Measurements from ENCODE around the gene FLII. TPM values are rescaled to one million over a fixed set of nuclear protein-coding genes. Genes with fewer than 3 reads are reported as not detected.
A peak's percentile ranks its signal among the peaks of the same experiment; 100 is the strongest.

The FLII gene
- total and polyA plus RNA-seq, 2 of the 8 experiments (the other 6 are each of a cell fraction or from before 2014, with no cell fraction given): 300 to 549 TPM

DNA sequence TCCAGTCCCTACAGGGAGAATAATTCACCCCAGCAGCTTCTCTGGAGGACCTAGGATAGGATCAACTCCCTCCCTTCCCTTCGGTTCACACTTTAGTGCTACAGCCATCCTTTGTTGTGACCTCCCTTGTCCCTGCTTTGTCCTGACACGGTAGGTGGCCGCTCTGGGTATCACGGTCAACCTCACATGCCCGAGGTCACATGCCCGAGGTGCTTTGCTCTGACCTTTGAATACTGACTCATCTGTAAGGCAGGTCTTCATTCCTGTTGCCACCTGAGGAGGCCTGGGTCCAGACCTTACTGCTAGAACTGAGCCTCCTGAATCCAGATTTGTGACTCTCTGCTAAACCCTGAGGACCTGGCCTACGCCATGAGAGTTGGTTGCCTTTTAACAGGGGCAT is 55.2 kb downstream of the FLII start:
- Histone ChIP-seq H3K4me1 (replicated peaks in 1 of 4; ENCODE audit: control insufficient read depth in 3 of 4, insufficient read depth in 4 of 4, low read length in 3 of 4) (peaks cover 0 to 8% (median 5%) of the 10 kb centered on the region in 4 experiments; a peak in 5 of 7 replicates), H3K79me2 (ENCODE audit: control insufficient read depth in 1 of 2, insufficient read depth in 2 of 2, low read length in 2 of 2) (peaks cover 0 to 54% of the 10 kb centered on the region in 2 experiments; a peak in 2 of 4 replicates)
- peak; percentile 88 for FAIRE-seq
- TF ChIP-seq, protein P1, sequence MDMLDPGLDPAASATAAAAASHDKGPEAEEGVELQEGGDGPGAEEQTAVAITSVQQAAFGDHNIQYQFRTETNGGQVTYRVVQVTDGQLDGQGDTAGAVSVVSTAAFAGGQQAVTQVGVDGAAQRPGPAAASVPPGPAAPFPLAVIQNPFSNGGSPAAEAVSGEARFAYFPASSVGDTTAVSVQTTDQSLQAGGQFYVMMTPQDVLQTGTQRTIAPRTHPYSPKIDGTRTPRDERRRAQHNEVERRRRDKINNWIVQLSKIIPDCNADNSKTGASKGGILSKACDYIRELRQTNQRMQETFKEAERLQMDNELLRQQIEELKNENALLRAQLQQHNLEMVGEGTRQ (IDR thresholded peaks at IDR 0.05; ENCODE audit: low read length): peak; percentile 71; the same call in 1 of the 2 replicates
- TF ChIP-seq, protein P2, sequence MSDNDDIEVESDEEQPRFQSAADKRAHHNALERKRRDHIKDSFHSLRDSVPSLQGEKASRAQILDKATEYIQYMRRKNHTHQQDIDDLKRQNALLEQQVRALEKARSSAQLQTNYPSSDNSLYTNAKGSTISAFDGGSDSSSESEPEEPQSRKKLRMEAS (IDR thresholded peaks at IDR 0.05): peak; percentile 54

More for the DNA sequence above, 55.2 kb downstream of the FLII start:
- ChIA-PET POLR2A (ENCODE audit: partially characterized antibody) (interaction anchor here (0.9 to 3.3 kb wide), 6 partner anchors 13 to 89 kb away, joined by 3 to 13 read pairs (median 4); partner anchors contain the start of genes ALKBH5 and MIEF2), CTCF (ENCODE audit: partially characterized antibody) (interaction anchor here (0.7 to 9.0 kb wide), 7 partner anchors 12 to 88 kb away, joined by 3 to 99 read pairs (median 4); no protein-coding TSS in a partner anchor)
- no peak overlapping the region for H3K56ac ChIP-seq (replicated peaks; ENCODE audit: insufficient read length, low read depth, low read length)
- 75% methylated on average over 7 of the region's 7 CpGs; no CpG with 5 or more reads in 1 of the 2 experiments for WGBS, 2 experiments (ENCODE audit: extremely low coverage in 1 of 2, insufficient coverage in 1 of 2, insufficient read length in 1 of 2, insufficient replicate concordance in 2 of 2, low coverage in 1 of 2, low lambda C conversion rate in 2 of 2, missing lambda C conversion rate in 1 of 2)
- no peak overlapping the region for H2BK20ac ChIP-seq (ENCODE audit: low read length)
- H4K5ac ChIP-seq (ENCODE audit: insufficient read length, low read depth, low read length): no peak overlapping the region
- no peak overlapping the region for H3K18ac ChIP-seq (ENCODE audit: extremely low read depth, low read length)
- H2BK5ac ChIP-seq (ENCODE audit: low read depth, low read length): no peak overlapping the region
- H2BK15ac ChIP-seq (ENCODE audit: low read length): no peak overlapping the region
- no peaks in the 10 kb centered on the region for H3K27me3 ChIP-seq (replicated peaks in 1 of 4; ENCODE audit: control insufficient read depth in 3 of 4, extremely low read depth in 1 of 4, insufficient read depth in 3 of 4, low read length in 3 of 4)
- no peak overlapping the region for H2AFZ ChIP-seq (ENCODE audit: low read length)
- H3K23ac ChIP-seq (ENCODE audit: insufficient read length): no peak overlapping the region
- peaks cover 25% of the 10 kb centered on the region for H3K79me1 ChIP-seq (ENCODE audit: low read depth, low read length)
- no peak overlapping the region for H3K14ac ChIP-seq (ENCODE audit: insufficient read length)
- H4K8ac ChIP-seq (ENCODE audit: extremely low read depth, insufficient read depth, low read length): no peak overlapping the region
- DNase-seq (ENCODE audit: low read depth in 1 of 2, low spot score in 2 of 2): no peak
- no peak overlapping the region for H3K4me3 ChIP-seq (ENCODE audit: extremely low read depth in 1 of 4, insufficient read depth in 2 of 4, low read depth in 3 of 4, low read length in 4 of 4)
- no peak overlapping the region for H2BK120ac ChIP-seq (replicated peaks; ENCODE audit: low read depth, low read length)
- no peaks in the 10 kb centered on the region for H3K9me3 ChIP-seq (ENCODE audit: insufficient read depth in 2 of 2, low read depth in 1 of 2, low read length in 1 of 2)
- H3K4ac ChIP-seq (replicated peaks; ENCODE audit: insufficient read length, low read depth, low read length): no peak overlapping the region
- H4K20me1 ChIP-seq (replicated peaks in 1 of 2; ENCODE audit: control insufficient read depth in 1 of 2, insufficient read depth in 2 of 2, low read length in 2 of 2): peaks cover 16 to 38% of the 10 kb centered on the region in 2 experiments
- no peak overlapping the region for H3K9ac ChIP-seq (replicated peaks in 1 of 4; ENCODE audit: extremely low read depth in 1 of 4, low read depth in 3 of 4, low read length in 3 of 4)
- H3K23me2 ChIP-seq (ENCODE audit: low read depth, low read length): no peaks in the 10 kb centered on the region
- peak overlapping the region; percentile 30 to 41; a peak in 2 of 4 replicates for H3K4me2 ChIP-seq (ENCODE audit: insufficient read depth in 1 of 2, low read depth in 2 of 2, low read length in 2 of 2)
- H4K91ac ChIP-seq (replicated peaks; ENCODE audit: insufficient read length, low read length): no peak overlapping the region
- H3K36me3 ChIP-seq (ENCODE audit: control insufficient read depth in 2 of 4, insufficient read depth in 4 of 4, low read length in 3 of 4): peaks cover 6 to 22% (median 13%) of the 10 kb centered on the region in 4 experiments; a peak in 6 of 8 replicates
- H2AK5ac ChIP-seq (ENCODE audit: low read depth, low read length): no peak overlapping the region
- no peak overlapping the region for H2BK12ac ChIP-seq (ENCODE audit: low read depth, low read length)
- H3K27ac ChIP-seq (ENCODE audit: low read depth, low read length): 0 out of 2 replicates have a peak overlapping the region, but pooled peaks have one; percentile 32
